BJ (cell line): ENCODE measurements around the gene C5orf22. TPM values are rescaled to one million over a fixed set of nuclear protein-coding genes. Genes with fewer than 3 reads are reported as not detected.

Source experiments
- CTCF ChIA-PET: fragments of 350-600 bp; formaldehyde crosslinking; extraction: SDS; loops from one replicate; lab custom pipeline; 2021; ENCODE audit warnings: antibody characterized with exemption, inconsistent platforms; lab: Yijun Ruan, JAX
- POLR2A ChIA-PET: fragments of 300-600 bp; sonication (Branson Sonifier 250); formaldehyde crosslinking; extraction: SDS; loops from one replicate; lab custom pipeline; 2021; ENCODE audit warnings: antibody characterized with exemption; lab: Charles Lee
- DNase-seq: peaks from one replicate; pipeline ENCODE4 v3.0.0-alpha.2; 2011; ENCODE audit warnings: low read depth
- H3K27me3 ChIP-seq: 2 replicates; pipeline ENCODE4 v1.6.0; 2011; ENCODE audit warnings: low read length; ENCODE audit not compliant: control insufficient read depth, insufficient read depth
- H3K36me3 ChIP-seq: 2 replicates; pipeline ENCODE4 v1.5.1; 2011; ENCODE audit warnings: low read length; ENCODE audit not compliant: control insufficient read depth, insufficient read depth
- H3K4me3 ChIP-seq: 2 replicates; pipeline ENCODE4 v1.5.1; 2011; ENCODE audit warnings: low read depth, mild to moderate bottlenecking, control low read depth, low read length
- polyA plus RNA-seq: library from polyadenylated mRNA; depleted of rRNA; stranded (reverse); fragments of >200 nt; gene quantifications from 2 replicates; pipeline ENCODE4 v1.2.3, GENCODE V29; 2011
- TF ChIP-seq, protein P1 (sequence below): IDR thresholded peaks from 2 replicates; pipeline ENCODE4 v1.5.1; 2011; ENCODE audit warnings: low read depth, mild to moderate bottlenecking, control low read depth, inconsistent platforms, low read length, moderate library complexity; ENCODE audit not compliant: insufficient read depth

The C5orf22 gene
- polyA plus RNA-seq, 1 experiment, result 9.8 TPM

DNA sequence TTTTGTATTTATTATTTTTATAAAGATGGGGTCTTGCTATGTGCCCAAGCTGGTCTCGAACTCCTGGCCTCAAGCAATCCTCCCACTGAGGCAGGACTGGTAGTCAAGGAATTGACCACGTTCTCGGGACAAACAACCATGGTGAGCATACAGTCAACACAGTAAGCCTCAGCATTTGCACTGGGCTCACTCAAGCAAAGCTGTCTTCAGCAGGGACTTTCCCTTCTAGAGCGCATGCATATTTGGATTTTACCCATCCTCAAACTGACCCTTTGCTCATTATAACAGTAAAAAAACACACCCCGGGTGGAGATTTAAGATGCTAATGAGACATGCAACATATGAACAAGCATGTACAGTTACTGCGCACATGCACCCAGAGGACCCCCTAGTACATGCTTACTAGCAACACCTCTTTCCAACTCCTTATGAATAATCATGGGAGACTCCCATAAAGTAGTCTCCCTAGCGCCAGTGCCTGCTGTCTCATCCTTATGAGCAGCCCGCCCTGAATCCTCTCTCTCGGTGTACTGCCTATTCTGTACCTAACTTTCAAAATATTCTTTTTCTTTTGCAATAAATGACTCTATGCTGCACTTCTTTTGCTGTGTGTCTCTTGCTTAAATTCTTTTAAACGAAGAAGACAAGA is 41.5 kb downstream of the C5orf22 start:
- ChIA-PET CTCF (interaction anchor here (0.6 kb wide), 1 partner anchor 8 kb away, joined by 4 read pairs; no protein-coding TSS in a partner anchor), POLR2A (no interaction called here)
- TF ChIP-seq, protein P1, sequence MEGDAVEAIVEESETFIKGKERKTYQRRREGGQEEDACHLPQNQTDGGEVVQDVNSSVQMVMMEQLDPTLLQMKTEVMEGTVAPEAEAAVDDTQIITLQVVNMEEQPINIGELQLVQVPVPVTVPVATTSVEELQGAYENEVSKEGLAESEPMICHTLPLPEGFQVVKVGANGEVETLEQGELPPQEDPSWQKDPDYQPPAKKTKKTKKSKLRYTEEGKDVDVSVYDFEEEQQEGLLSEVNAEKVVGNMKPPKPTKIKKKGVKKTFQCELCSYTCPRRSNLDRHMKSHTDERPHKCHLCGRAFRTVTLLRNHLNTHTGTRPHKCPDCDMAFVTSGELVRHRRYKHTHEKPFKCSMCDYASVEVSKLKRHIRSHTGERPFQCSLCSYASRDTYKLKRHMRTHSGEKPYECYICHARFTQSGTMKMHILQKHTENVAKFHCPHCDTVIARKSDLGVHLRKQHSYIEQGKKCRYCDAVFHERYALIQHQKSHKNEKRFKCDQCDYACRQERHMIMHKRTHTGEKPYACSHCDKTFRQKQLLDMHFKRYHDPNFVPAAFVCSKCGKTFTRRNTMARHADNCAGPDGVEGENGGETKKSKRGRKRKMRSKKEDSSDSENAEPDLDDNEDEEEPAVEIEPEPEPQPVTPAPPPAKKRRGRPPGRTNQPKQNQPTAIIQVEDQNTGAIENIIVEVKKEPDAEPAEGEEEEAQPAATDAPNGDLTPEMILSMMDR, result no peak
- DNase-seq, result no peak
- no peaks in the 10 kb centered on the region for H3K27me3 ChIP-seq
- H3K4me3 ChIP-seq, result no peak overlapping the region
- H3K36me3 ChIP-seq, result no peaks in the 10 kb centered on the region

DNA sequence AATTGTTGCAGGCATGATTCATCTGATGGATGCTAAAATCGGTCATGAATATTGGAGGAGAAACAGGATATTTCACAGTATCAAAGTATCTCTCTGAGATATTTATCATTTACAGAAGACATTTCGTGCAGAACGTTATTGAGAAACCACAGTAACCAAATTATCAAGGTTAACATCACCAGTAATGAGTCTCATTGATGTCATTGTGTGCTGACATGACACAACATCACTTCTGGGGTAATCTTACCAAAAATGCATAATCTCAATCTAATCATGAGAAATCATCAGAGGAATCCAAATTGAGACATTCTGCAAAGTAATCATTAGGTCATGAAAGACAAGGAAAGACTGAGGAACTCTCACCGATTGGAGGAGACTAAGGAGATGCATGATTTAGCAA is 42.7 kb downstream of the C5orf22 start:
- CTCF ChIA-PET, result interaction anchor here (1.1 to 1.3 kb wide), 2 partner anchors 234 to 518 kb away, joined by 3 to 4 read pairs; no protein-coding TSS in a partner anchor
- no peaks in the 10 kb centered on the region for H3K27me3 ChIP-seq
- POLR2A ChIA-PET, result no interaction called here
- no peaks in the 10 kb centered on the region for H3K36me3 ChIP-seq
- no peak overlapping the region for H3K4me3 ChIP-seq
- no peak for DNase-seq
- TF ChIP-seq, protein P1, result no peak

DNA sequence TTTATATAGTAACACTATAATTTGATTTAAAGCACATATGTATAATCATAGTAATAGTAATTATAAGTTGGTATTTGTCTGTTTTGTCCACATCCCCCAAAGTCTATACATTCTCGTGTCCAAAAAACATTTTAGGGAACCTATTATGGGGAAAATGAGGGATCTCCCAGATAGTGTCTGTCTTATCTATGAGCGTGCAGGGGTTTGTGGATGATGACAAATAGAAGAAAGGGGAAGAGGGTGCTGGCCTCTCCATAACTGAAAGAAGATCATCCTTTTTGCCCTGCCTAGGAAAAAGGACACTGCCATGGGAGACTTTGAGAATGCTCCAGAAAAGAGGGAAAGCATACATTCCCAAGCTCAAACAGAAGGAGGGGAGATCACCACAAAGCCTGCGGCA is 45.3 kb downstream of the C5orf22 start:
- TF ChIP-seq, protein P1, result no peak
- POLR2A ChIA-PET, result no interaction called here

DNA sequence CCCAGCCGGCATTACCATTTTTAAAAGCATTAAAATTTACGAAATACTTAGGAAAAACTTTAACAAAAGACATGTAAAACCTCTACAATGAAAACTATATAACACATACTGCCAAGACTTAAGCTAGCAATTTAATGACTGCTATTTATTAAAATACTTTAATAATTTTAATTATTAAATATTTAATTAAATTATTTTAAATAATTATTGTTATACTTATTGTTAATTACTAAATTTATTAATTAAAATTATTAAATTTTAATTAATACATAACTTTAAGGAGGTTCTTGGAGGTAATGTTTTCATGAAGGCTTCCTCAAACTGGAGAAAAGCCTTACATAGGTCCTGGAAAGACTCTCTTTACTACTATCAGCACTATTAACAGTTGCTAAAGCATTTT is 47.5 kb downstream of the C5orf22 start:
- no peak for DNase-seq
- ChIA-PET CTCF (no interaction called here), POLR2A (no interaction called here)
- H3K36me3 ChIP-seq, result no peaks in the 10 kb centered on the region
- TF ChIP-seq, protein P1, result no peak
- no peak overlapping the region for H3K4me3 ChIP-seq
- H3K27me3 ChIP-seq, result no peaks in the 10 kb centered on the region

More for the DNA sequence above, 45.3 kb downstream of the C5orf22 start:
- DNase-seq, result no peak
- Histone ChIP-seq H3K4me3 (no peak overlapping the region), H3K36me3 (no peaks in the 10 kb centered on the region), H3K27me3 (no peaks in the 10 kb centered on the region)
- CTCF ChIA-PET, result no interaction called here

DNA sequence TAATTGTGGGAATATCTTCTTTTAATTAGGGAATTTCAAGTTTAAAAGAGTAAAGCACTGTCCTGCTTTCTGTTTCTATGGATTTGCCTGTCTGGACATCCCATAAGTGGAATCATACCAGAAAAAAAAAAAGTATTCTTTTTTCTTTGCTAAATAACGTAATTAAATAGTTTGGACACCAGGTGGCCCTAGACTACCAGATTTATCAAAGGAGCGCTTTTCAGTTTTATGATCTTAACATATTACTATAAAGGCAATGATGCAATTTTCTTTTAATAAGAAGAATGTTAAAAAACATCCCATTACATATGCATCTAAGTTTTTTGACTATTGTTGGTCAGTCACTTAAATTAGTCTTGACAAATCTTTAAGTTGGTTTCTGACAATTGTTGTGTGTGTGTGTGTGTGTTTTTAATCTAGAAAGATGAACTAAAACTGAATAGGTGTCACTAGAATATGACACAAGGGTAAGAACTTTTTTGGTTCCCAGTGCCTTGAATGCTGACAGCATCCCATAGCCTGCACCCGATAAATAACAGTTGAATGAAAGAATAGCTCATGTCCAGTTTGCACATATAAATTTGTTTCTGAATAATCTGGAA is 49.5 kb downstream of the C5orf22 start:
- no peak overlapping the region for H3K4me3 ChIP-seq
- H3K36me3 ChIP-seq, result no peaks in the 10 kb centered on the region
- no peak for DNase-seq
- ChIA-PET CTCF (interaction anchor here (0.6 to 2.4 kb wide), 2 partner anchors 227 to 559 kb away, joined by 3 to 12 read pairs; no protein-coding TSS in a partner anchor), POLR2A (no interaction called here)
- H3K27me3 ChIP-seq, result no peaks in the 10 kb centered on the region
- TF ChIP-seq, protein P1, result peak; percentile 40
